Fibroblast of the aortic adventitia (primary cell): ENCODE measurements around the gene MAML3. TPM values are rescaled to one million over a fixed set of nuclear protein-coding genes. Genes with fewer than 3 reads are reported as not detected.
A peak's percentile ranks its signal among the peaks of the same experiment; 100 is the strongest.

Source experiments
- DNase-seq: peaks from one replicate; pipeline ENCODE4 v3.0.0-alpha.2; 2010; ENCODE audit warnings: low read depth
- H3K4me3 ChIP-seq: 2 replicates; pipeline ENCODE4 v1.5.1; 2011; ENCODE audit warnings: low read depth, mild to moderate bottlenecking, control low read depth, low read length, moderate library complexity
- CTCF ChIP-seq: IDR thresholded peaks from 2 replicates; pipeline ENCODE4 v1.5.1; 2011; ENCODE audit warnings: mild to moderate bottlenecking, low read length, control low read depth, inconsistent platforms; ENCODE audit not compliant: insufficient read depth
- total RNA-seq: library from RNA; depleted of rRNA; stranded (reverse); fragments of >200 nt; gene quantifications from 2 replicates; pipeline ENCODE4 v1.2.3, GENCODE V29; 2012; ENCODE audit warnings: low replicate concordance

The MAML3 gene
- total RNA-seq, 1 donor = 4.6 TPM

GRCh38 chr4:139767585-139767984 lies 386.4 kb downstream of the MAML3 start:
- no peak overlapping the region for H3K4me3 ChIP-seq
- no peak for DNase-seq
- TF ChIP-seq CTCF = no peak

GRCh38 chr4:139767168-139767567 lies 386.8 kb downstream of the MAML3 start:
- no peak for DNase-seq
- no peak overlapping the region for H3K4me3 ChIP-seq
- TF ChIP-seq CTCF = no peak

- TF ChIP-seq CTCF = no peak
- no peak overlapping the region for H3K4me3 ChIP-seq
- no peak for DNase-seq
Measured at GRCh38 chr4:139764686-139765310, 389.2 kb downstream of the MAML3 start.

DNA sequence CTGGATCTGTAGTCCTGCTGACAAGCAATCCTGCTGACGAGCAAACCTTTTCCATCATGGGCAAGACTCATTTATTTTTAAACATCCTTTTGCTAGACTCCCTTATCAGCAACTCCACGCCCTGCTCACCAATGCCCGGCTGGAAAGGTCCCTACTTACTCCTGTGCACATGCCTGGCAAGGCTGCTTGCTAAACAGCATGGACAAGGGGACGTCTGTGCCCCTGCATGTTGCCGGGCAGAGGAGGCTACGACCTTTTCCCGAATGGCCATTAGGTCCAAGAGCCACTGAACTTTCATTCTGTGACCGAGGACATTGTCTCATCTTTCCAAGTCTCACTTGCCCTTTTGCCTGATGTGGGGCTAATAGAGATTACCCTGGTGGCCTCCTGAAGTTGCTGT lies 389.8 kb downstream of the MAML3 start:
- H3K4me3 ChIP-seq = no peak overlapping the region
- no peak for DNase-seq
- no peak for TF ChIP-seq CTCF

GRCh38 chr4:139763672-139764071 lies 390.3 kb downstream of the MAML3 start:
- H3K4me3 ChIP-seq = no peak overlapping the region
- TF ChIP-seq CTCF = no peak
- no peak for DNase-seq

GRCh38 chr4:139763205-139763604 lies 390.8 kb downstream of the MAML3 start:
- TF ChIP-seq CTCF = no peak
- DNase-seq = no peak
- no peak overlapping the region for H3K4me3 ChIP-seq

GRCh38 chr4:139762720-139763119 lies 391.3 kb downstream of the MAML3 start:
- TF ChIP-seq CTCF = no peak
- peak; percentile 41 for DNase-seq
- no peak overlapping the region for H3K4me3 ChIP-seq
